ENCODE data around the gene POLDIP2. TPM values are rescaled to one million over a fixed set of nuclear protein-coding genes. Genes with fewer than 3 reads are reported as not detected.

Gene POLDIP2
- total and polyA plus RNA-seq, 2 donors (not counting 3 experiments of a cell fraction or from before 2014, with no cell fraction given) = 82.6 to 85.2 TPM

- Histone ChIP-seq H3K9ac (replicated peaks; ENCODE audit: extremely low read depth, insufficient read depth, low read length) (no peak overlapping the region), H3K4me3 (replicated peaks in 1 of 3; ENCODE audit: insufficient read depth in 1 of 3, low read depth in 1 of 3, low read length in 3 of 3) (no peak overlapping the region), H4K20me1 (replicated peaks; ENCODE audit: control insufficient read depth, extremely low read depth, insufficient read depth, low read length) (no peaks in the 10 kb centered on the region), H3K36me3 (ENCODE audit: control insufficient read depth in 2 of 2, extremely low read depth in 1 of 2, insufficient read depth in 2 of 2, low read length in 2 of 2) (no peaks in the 10 kb centered on the region), H3K27ac (ENCODE audit: insufficient read depth, low read depth, low read length) (no peak overlapping the region), H3K4me1 (ENCODE audit: control insufficient read depth, extremely low read depth, insufficient read depth, low read length) (peaks cover 4% of the 10 kb centered on the region), H3K9me1 (replicated peaks; ENCODE audit: control insufficient read depth, extremely low read depth, insufficient read depth, low read length) (no peaks in the 10 kb centered on the region), H3K27me3 (ENCODE audit: control insufficient read depth in 2 of 2, insufficient read depth in 2 of 2, low read length in 2 of 2) (no peaks in the 10 kb centered on the region), H3K4me2 (ENCODE audit: insufficient read depth, low read length) (no peak overlapping the region), H3K9me3 (replicated peaks; ENCODE audit: control insufficient read depth, insufficient read depth, low read length) (no peaks in the 10 kb centered on the region), H3K79me2 (ENCODE audit: control insufficient read depth, insufficient read depth, low read length) (no peaks in the 10 kb centered on the region), H2AFZ (ENCODE audit: low read depth, low read length) (no peak overlapping the region)
- dilution Hi-C loops (cut with MboI; ENCODE audit: extremely low pct_ligation_motif_present, low sequenced_read_pairs) = no loop called here
- TF ChIP-seq MAX (IDR thresholded peaks at IDR 0.05; ENCODE audit: insufficient read depth, insufficient read length) (no peak), FOS (IDR thresholded peaks at IDR 0.05; ENCODE audit: borderline replicate concordance, insufficient read depth, low read length) (no peak)
- intact Hi-C loops (cut with micrococcal nuclease) = no loop called here
- CTCF ChIA-PET = interaction anchor here (1.0 to 1.3 kb wide), 3 partner anchors 14 to 30 kb away, joined by 3 to 5 read pairs (median 5); no protein-coding TSS in a partner anchor
- FAIRE-seq (no peak), DNase-seq (ENCODE audit: low read depth, low spot score) (no peak)
- BruUV-seq (replicated peaks) = no TSS peak
- POLR2A ChIA-PET = no interaction called here
Observed at GRCh38 chr17:28395968-28396367, 38.6 kb upstream of the POLDIP2 start.

GRCh38 chr17:28395426-28395825, 38.1 kb upstream of the POLDIP2 start:
- H3K36me3 ChIP-seq (ENCODE audit: control insufficient read depth in 2 of 2, extremely low read depth in 1 of 2, insufficient read depth in 2 of 2, low read length in 2 of 2) = no peaks in the 10 kb centered on the region
- FAIRE-seq = no peak
- H3K79me2 ChIP-seq (ENCODE audit: control insufficient read depth, insufficient read depth, low read length) = no peaks in the 10 kb centered on the region
- no peak for DNase-seq (ENCODE audit: low read depth, low spot score)
- H3K4me1 ChIP-seq (ENCODE audit: control insufficient read depth, extremely low read depth, insufficient read depth, low read length) = peaks cover 4% of the 10 kb centered on the region
- H3K9me1 ChIP-seq (replicated peaks; ENCODE audit: control insufficient read depth, extremely low read depth, insufficient read depth, low read length) = no peaks in the 10 kb centered on the region
- TF ChIP-seq POLR2AphosphoS5 (IDR thresholded peaks at IDR 0.05; ENCODE audit: insufficient read depth, low read depth, low read length) = no peak
- no peak for TF ChIP-seq FOS (IDR thresholded peaks at IDR 0.05; ENCODE audit: borderline replicate concordance, insufficient read depth, low read length)
- TF ChIP-seq EZH2 (IDR thresholded peaks at IDR 0.05; ENCODE audit: borderline replicate concordance, low read depth, low read length, severe bottlenecking) = no peak
- TF ChIP-seq CTCF (IDR thresholded peaks at IDR 0.05; ENCODE audit: extremely low read depth in 1 of 2, insufficient read depth in 1 of 2, low read depth in 1 of 2, low read length in 2 of 2) = no peak
- no peak for TF ChIP-seq MYC (IDR thresholded peaks at IDR 0.05; ENCODE audit: low read depth, low read length)
- TF ChIP-seq POLR2A (IDR thresholded peaks at IDR 0.05; ENCODE audit: low read depth, low read length) = no peak
- no peak for TF ChIP-seq JUN (IDR thresholded peaks at IDR 0.05; ENCODE audit: borderline replicate concordance, insufficient read depth, insufficient read length, low read depth)
- TF ChIP-seq MAX (IDR thresholded peaks at IDR 0.05; ENCODE audit: insufficient read depth, insufficient read length) = no peak
- TF ChIP-seq GATA2 (IDR thresholded peaks at IDR 0.05; ENCODE audit: insufficient read depth, insufficient read length, low read depth, low read length) = no peak
- H3K4me3 ChIP-seq (replicated peaks in 1 of 3; ENCODE audit: insufficient read depth in 1 of 3, low read depth in 1 of 3, low read length in 3 of 3) = no peak overlapping the region
- no peaks in the 10 kb centered on the region for H4K20me1 ChIP-seq (replicated peaks; ENCODE audit: control insufficient read depth, extremely low read depth, insufficient read depth, low read length)
- no TSS peak for BruUV-seq (replicated peaks)
- H2AFZ ChIP-seq (ENCODE audit: low read depth, low read length) = no peak overlapping the region
- dilution Hi-C loops (cut with MboI; ENCODE audit: extremely low pct_ligation_motif_present, low sequenced_read_pairs) (no loop called here), intact Hi-C loops (cut with micrococcal nuclease) (no loop called here)
- ChIA-PET CTCF (interaction anchor here (0.8 to 2.1 kb wide), 5 partner anchors 9 to 29 kb away, joined by 3 to 11 read pairs (median 3); no protein-coding TSS in a partner anchor), POLR2A (interaction anchor here (1.0 kb wide), 1 partner anchor 38 kb away, joined by 3 read pairs; the partner anchor contains the start of gene POLDIP2)
- H3K9ac ChIP-seq (replicated peaks; ENCODE audit: extremely low read depth, insufficient read depth, low read length) = no peak overlapping the region
- H3K4me2 ChIP-seq (ENCODE audit: insufficient read depth, low read length) = no peak overlapping the region
- no peak overlapping the region for H3K27ac ChIP-seq (ENCODE audit: insufficient read depth, low read depth, low read length)
- no peaks in the 10 kb centered on the region for H3K9me3 ChIP-seq (replicated peaks; ENCODE audit: control insufficient read depth, insufficient read depth, low read length)
- H3K27me3 ChIP-seq (ENCODE audit: control insufficient read depth in 2 of 2, insufficient read depth in 2 of 2, low read length in 2 of 2) = no peaks in the 10 kb centered on the region

Data from endothelial cell of umbilical vein (primary cell).